Renal cortex interstitium (tissue), 11 donors: Measurements from ENCODE around the gene JUN. TPM values are rescaled to one million over a fixed set of nuclear protein-coding genes. Genes with fewer than 3 reads are reported as not detected.

Experiments used
- DNase-seq, 11 donors: peaks; one replicate each; pipeline ENCODE4 v3.0.0-alpha.2; 2013; ENCODE audit warnings: low read depth in 9 of 11, low spot score in 4 of 11; ENCODE audit errors: extremely low read depth in 1 of 11
- polyA plus RNA-seq, 3 donors: library from polyadenylated mRNA; unstranded; fragments of 120-200 nt; gene quantifications; one replicate each; pipeline ENCODE4 v1.2.1, GENCODE V29; 2013; ENCODE audit not compliant: insufficient read length in 3 of 3

Gene JUN
- polyA plus RNA-seq, 3 donors, result 129 to 173 (median 156) TPM

DNA sequence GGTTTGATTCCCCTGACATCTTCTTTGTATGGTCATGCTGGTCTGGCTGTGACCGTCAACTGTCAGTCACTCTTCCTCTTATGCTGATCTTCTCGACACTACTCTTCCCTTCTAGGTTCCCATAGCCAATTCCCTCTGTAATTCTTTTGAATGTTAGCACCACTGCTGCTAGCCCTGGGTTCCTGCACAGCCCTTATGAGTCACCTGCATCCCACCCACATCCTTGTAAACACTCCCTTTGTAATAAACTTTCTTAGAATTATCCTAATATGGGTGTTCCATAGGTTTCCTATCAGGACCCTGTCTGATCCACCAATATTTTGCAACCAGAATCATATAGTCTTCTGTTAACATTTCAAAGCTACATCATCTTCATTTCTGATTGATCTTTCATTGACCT lies 37.1 kb downstream of the JUN start:
- DNase-seq, result no peak

GRCh38 chr1:58746182-58746581 lies 37.7 kb downstream of the JUN start:
- no peak for DNase-seq

GRCh38 chr1:58745666-58746065 lies 38.2 kb downstream of the JUN start:
- DNase-seq, result no peak

DNA sequence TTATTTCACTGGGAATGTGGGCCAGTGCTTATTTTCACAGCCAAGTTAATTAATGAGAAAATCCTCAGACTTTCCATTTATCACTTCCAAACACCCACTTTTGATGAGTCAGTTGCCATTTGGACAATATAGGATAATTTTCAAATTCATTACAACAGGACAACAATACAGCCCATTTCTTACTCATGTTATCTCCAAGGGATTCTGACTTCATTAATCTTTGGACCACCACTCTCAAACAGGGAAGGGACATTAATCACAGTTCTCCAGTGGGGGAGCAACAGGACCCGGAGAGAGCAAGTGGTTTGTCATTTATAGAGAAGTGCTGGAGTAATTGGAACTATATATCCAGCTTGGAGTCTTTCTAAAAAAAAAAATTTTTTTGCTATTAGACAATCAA lies 38.7 kb downstream of the JUN start:
- no peak for DNase-seq

DNA sequence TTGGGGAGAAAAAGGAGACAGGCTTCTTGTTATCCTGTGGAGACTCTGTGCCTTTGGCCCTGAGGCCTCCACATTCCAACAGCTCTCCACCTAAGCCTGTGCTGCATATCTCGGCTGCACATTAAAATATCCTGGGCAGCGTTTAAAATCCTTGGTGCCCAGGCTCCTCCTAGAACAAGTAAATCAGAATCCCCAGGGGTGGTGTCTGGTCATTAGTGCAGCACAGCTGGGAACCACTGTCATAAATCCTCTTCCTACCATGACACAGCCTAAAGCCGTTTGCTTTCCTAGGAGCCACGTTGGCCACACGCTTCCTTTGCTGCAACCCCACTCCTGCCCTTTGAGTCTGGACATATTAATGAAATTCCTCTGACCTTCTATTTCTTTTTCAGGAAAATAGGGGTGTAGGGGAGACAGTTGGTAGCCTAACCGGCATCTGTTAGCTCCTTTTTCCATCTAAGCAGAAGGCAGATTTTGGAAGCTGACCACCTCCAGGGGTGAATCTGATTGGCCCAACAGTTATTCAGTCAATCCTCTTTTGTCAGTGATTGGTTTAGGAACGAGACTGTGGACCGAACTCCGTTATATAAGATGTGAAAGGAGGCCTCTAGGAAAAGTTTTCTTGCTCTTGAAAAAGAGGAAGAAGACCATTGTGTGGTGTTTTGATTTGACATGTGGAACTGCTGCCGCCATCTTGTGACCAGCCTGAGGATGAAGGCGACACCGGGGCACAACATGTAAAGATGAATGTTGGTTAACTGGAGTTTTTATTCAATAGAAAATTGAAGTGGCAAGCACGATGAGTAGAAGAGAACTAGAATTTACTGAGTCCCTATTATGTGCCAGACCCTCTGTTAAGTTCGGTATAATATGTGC lies 41.9 kb downstream of the JUN start:
- no peak for DNase-seq

- DNase-seq, result peak in 8 of 11 donors; percentile 42 to 71 (median 52)
Measured at GRCh38 chr1:58739856-58740466, 43.9 kb downstream of the JUN start.

DNA sequence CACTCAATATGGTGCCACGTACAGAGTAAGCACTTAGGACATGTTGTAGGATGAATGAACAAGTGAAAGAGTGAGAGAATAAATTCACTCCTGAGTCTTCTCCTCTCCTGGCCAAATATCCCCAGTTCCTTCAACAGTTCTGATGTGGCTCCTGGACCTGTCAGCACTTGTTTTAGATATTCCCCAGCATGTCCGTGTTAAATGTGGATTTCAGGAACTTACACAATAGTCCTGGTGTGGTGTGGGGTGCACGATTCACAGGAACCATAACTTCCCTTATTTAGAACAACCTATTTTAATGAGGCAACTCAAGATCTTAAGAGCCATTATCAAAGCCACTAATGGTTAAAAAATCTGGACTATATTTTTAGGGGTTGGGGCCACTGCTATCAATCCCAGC lies 45.0 kb downstream of the JUN start:
- no peak for DNase-seq

GRCh38 chr1:58735586-58735985 lies 48.3 kb downstream of the JUN start:
- no peak for DNase-seq

DNA sequence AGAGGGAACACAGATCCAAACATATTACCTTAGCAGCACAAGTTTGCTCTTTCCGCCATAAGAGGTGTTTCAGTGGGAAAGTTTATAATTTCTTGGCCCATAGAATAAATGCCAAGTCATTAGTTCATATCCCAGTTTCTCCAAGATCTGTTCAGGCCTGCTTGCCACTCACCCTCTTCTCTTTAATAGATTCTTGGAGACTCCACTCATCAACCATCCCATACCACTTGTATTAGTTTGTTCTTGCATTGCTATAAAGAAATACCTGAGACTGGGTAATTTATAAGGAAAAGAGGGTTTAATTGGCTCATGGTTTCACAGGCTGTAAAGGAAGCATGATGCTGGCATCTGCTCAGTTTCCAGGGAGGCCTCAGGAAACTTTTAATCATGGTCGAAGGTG lies 49.2 kb downstream of the JUN start:
- no peak for DNase-seq

GRCh38 chr1:58732087-58732775 lies 51.6 kb downstream of the JUN start:
- DNase-seq, result no peak

Other genes starting within 250 kb of the JUN start
- 10 to 100 TPM; 29.6 to 39.1 (median 38.8) TPM for gene OMA1, start 237.3 kb downstream of the JUN start, polyA plus RNA-seq
- gene TACSTD2, start 206.8 kb downstream of the JUN start, polyA plus RNA-seq, result 10 to 100 TPM; 19.1 to 48.9 (median 25.9) TPM
- gene MYSM1, start 84.0 kb downstream of the JUN start, polyA plus RNA-seq, result 10 to 100 TPM; 24.8 to 57.8 (median 33.7) TPM